Measurements from ENCODE around the gene ZNF813.

- TF ChIP-seq, protein P1, sequence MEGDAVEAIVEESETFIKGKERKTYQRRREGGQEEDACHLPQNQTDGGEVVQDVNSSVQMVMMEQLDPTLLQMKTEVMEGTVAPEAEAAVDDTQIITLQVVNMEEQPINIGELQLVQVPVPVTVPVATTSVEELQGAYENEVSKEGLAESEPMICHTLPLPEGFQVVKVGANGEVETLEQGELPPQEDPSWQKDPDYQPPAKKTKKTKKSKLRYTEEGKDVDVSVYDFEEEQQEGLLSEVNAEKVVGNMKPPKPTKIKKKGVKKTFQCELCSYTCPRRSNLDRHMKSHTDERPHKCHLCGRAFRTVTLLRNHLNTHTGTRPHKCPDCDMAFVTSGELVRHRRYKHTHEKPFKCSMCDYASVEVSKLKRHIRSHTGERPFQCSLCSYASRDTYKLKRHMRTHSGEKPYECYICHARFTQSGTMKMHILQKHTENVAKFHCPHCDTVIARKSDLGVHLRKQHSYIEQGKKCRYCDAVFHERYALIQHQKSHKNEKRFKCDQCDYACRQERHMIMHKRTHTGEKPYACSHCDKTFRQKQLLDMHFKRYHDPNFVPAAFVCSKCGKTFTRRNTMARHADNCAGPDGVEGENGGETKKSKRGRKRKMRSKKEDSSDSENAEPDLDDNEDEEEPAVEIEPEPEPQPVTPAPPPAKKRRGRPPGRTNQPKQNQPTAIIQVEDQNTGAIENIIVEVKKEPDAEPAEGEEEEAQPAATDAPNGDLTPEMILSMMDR (conservative IDR thresholded peaks at IDR 0.05; ENCODE audit: low read depth, low read length), result no peak
- TF ChIP-seq EZH2 (IDR thresholded peaks at IDR 0.05; ENCODE audit: low read length, unreplicated experiment) (no peak), EZH2phosphoT487 (IDR thresholded peaks at IDR 0.05; ENCODE audit: borderline replicate concordance, low read length) (no peak)
Measured at GRCh38 chr19:53462861-53463260, 4.7 kb upstream of the ZNF813 start.

Measured in PC-3 (cell line).